Transverse colon (tissue), 4 donors: Measurements from ENCODE around the gene HTR2A. TPM values are rescaled to one million over a fixed set of nuclear protein-coding genes. Genes with fewer than 3 reads are reported as not detected.

ENCODE experiments used
- DNase-seq: peaks from one replicate; pipeline ENCODE4 v3.0.0-alpha.2; 2019
- H3K27ac ChIP-seq, 4 donors: fragments of 200-600 bp; sonication (generic); 2 replicates each; pipeline ENCODE4 v1.5.1; 2016 to 2018; ENCODE audit warnings: inconsistent platforms in 4 of 4
- H3K27me3 ChIP-seq: fragments of 200-600 bp; sonication (generic); 2 replicates; pipeline ENCODE4 v1.5.1; 2017; ENCODE audit warnings: inconsistent platforms
- H3K36me3 ChIP-seq, 4 donors: fragments of 200-600 bp; sonication (generic); 2 replicates each; pipeline ENCODE4 v1.5.1; 2017 to 2019; ENCODE audit warnings: inconsistent platforms in 4 of 4
- H3K4me1 ChIP-seq, 4 donors: fragments of 200-600 bp; sonication (generic); 2 replicates each; pipeline ENCODE4 v1.5.1; 2017 to 2020; ENCODE audit warnings: inconsistent platforms in 4 of 4
- H3K4me3 ChIP-seq, 4 donors: fragments of 200-600 bp; sonication (generic); 1 replicate in 1 of 4; 2 replicates in 3 of 4; pipeline versions ENCODE4 v1.5.1 to v1.6.1; 2017 to 2019; ENCODE audit warnings: inconsistent platforms in 4 of 4
- H3K9me3 ChIP-seq, 2 donors: fragments of 200-600 bp; sonication (generic); 2 replicates each; pipeline ENCODE4 v1.5.1; 2017 to 2019; ENCODE audit warnings: inconsistent platforms in 2 of 2
- EP300 ChIP-seq: sonication (generic); formaldehyde crosslinking; IDR thresholded peaks from one replicate; pipeline ENCODE4 v1.6.1; 2017; ENCODE audit warnings: antibody characterized with exemption, low read depth
- POLR2A ChIP-seq: fragments of 450-650 bp; IDR thresholded peaks from one replicate; pipeline ENCODE4 v1.6.1; 2016; ENCODE audit warnings: antibody characterized with exemption, mild to moderate bottlenecking, moderate library complexity
- POLR2AphosphoS5 ChIP-seq, 3 donors: sonication (generic); formaldehyde crosslinking; IDR thresholded peaks; one replicate each; pipeline ENCODE4 v1.6.1; 2016; ENCODE audit warnings: antibody characterized with exemption in 3 of 3
- WGBS, 2 donors: methylation state at CpG; one replicate each; pipeline ENCODE4 v1.1.5; 2018; ENCODE audit warnings: low coverage in 1 of 2; 5-methylcytosine and 5-hydroxymethylcytosine counted together
- in situ Hi-C, 4 donors: fragments of 200-750 bp; cut with MboI; loops; one replicate each; pipeline versions ENCODE4 v1.15.0 to v1.15.1; 2017; ENCODE audit warnings: low sequenced_read_pairs in 3 of 4, low pct_ligation_motif_present in 1 of 4, low pct_unique_long_range_greater_than_20kb in 1 of 4
- intact Hi-C: fragments of 100-400 bp; cut with DNase I; formaldehyde crosslinking; loops from one replicate; pipeline ENCODE4 v1.15.1; 2023; ENCODE audit warnings: low total_unique reads
- total RNA-seq, 4 donors: library from RNA; depleted of rRNA; stranded (reverse); fragments of >200 nt; gene quantifications; one replicate each; pipeline ENCODE4 v1.1.0, GENCODE V29; 2016
- TF ChIP-seq, protein P1 (sequence below), 5 experiments: fragments of 200-600 bp in 3 of 5; fragments of 450-650 bp in 2 of 5; sonication (generic) in 3 of 5; IDR thresholded peaks; 1 replicate in 2 of 5; 2 replicates in 3 of 5; pipeline ENCODE4 v1.5.1; 2016 to 2017; ENCODE audit warnings: antibody characterized with exemption in 5 of 5, inconsistent platforms in 3 of 5, mild to moderate bottlenecking in 2 of 5, moderate library complexity in 1 of 5

HTR2A gene
- total RNA-seq, 4 donors from 2014 or later, result 0.14 to 0.20 (median 0.16) TPM; not detected in 1

DNA sequence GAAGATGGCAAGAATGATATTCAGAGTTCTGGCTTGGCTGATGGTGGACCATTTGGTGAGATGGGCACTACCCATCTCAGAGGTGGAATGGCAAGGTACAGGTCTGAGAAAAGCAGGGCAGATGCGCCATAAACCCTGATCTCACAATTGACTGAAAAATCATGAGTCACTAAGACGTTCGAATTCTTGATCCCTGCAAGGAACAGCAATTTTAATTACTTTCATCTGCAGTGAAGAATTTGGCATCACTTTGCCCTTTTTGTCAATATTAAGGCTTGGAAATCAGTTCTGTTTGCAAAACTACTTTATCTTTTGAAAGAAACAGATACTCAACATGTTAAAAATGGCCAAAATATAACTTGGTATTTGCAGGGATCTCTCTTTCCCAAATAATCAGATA lies 38.1 kb downstream of the HTR2A start:
- no peaks in the 10 kb centered on the region for H3K9me3 ChIP-seq
- H3K27me3 ChIP-seq, result no peaks in the 10 kb centered on the region
- intact Hi-C loops, result no loop called here
- 93 to 98% methylated on average over 3 of the region's 3 CpGs for WGBS, 2 donors
- H3K4me1 ChIP-seq, result peaks cover 0 to 17% (median 3%) of the 10 kb centered on the region in 4 donors
- no peaks in the 10 kb centered on the region for H3K36me3 ChIP-seq
- in situ Hi-C loops, result no loop called here
- TF ChIP-seq POLR2AphosphoS5 (IDR thresholded peaks at IDR 0.05) (no peak), POLR2A (no peak), EP300 (no peak)
- TF ChIP-seq, protein P1, sequence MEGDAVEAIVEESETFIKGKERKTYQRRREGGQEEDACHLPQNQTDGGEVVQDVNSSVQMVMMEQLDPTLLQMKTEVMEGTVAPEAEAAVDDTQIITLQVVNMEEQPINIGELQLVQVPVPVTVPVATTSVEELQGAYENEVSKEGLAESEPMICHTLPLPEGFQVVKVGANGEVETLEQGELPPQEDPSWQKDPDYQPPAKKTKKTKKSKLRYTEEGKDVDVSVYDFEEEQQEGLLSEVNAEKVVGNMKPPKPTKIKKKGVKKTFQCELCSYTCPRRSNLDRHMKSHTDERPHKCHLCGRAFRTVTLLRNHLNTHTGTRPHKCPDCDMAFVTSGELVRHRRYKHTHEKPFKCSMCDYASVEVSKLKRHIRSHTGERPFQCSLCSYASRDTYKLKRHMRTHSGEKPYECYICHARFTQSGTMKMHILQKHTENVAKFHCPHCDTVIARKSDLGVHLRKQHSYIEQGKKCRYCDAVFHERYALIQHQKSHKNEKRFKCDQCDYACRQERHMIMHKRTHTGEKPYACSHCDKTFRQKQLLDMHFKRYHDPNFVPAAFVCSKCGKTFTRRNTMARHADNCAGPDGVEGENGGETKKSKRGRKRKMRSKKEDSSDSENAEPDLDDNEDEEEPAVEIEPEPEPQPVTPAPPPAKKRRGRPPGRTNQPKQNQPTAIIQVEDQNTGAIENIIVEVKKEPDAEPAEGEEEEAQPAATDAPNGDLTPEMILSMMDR (IDR thresholded peaks at IDR 0.05), result no peak
- no peak overlapping the region for H3K4me3 ChIP-seq
- no peak for DNase-seq
- H3K27ac ChIP-seq, result no peak overlapping the region

DNA sequence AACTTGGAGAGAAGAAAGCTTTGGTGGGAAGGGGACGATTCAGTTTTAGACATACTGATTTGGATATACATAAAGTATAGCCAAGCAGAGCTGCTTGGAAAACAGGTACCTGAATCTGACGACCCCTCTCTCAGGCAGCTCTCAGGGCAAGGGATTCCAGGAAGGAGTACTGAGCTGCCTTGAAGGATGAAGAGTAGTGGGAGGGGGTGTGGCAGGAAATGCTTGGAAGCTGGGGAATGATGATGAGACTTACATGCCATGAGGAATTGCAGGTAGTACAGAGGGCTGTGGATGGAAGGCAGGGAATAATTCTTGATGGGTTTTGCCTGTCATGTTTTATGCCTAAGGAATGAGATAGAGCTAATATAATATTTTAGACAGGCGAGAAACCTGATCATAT lies 38.7 kb downstream of the HTR2A start:
- peaks cover 0 to 17% (median 3%) of the 10 kb centered on the region in 4 donors for H3K4me1 ChIP-seq
- H3K27ac ChIP-seq, result no peak overlapping the region
- TF ChIP-seq EP300 (no peak), POLR2AphosphoS5 (IDR thresholded peaks at IDR 0.05) (no peak), POLR2A (no peak)
- TF ChIP-seq, protein P1 (IDR thresholded peaks at IDR 0.05), result no peak
- in situ Hi-C loops (no loop called here), intact Hi-C loops (no loop called here)
- 66 to 69% methylated on average over 3 of the region's 3 CpGs for WGBS, 2 donors
- H3K27me3 ChIP-seq, result no peaks in the 10 kb centered on the region
- no peaks in the 10 kb centered on the region for H3K9me3 ChIP-seq
- no peak overlapping the region for H3K4me3 ChIP-seq
- H3K36me3 ChIP-seq, result no peaks in the 10 kb centered on the region
- no peak for DNase-seq

DNA sequence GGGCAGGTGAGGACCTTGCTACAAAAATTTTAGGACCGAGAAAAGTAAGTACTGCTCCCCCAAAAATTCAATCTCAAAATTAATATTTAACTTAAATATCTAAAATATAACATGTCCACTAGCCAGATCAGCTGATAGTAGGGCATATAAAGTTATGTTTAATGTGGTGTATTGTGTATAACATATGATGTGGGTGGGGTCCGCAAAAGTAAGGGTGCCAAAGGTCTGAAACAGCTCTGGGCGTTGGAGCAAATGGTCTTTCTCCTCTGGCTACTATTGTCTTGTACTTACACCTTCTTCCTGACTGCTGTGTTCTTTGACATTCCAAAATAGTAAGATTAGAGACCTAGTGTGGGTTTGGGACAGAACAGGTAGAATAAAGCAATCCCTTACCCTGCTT lies 41.2 kb downstream of the HTR2A start:
- Histone ChIP-seq H3K36me3 (no peaks in the 10 kb centered on the region), H3K27ac (no peak overlapping the region), H3K27me3 (no peaks in the 10 kb centered on the region), H3K4me1 (peaks cover 0 to 17% (median 3%) of the 10 kb centered on the region in 4 donors), H3K4me3 (no peak overlapping the region), H3K9me3 (no peaks in the 10 kb centered on the region)
- WGBS, 2 donors, result 28 to 59% methylated on average over 3 of the region's 3 CpGs
- in situ Hi-C loops, result no loop called here
- DNase-seq, result peak; percentile 11
- intact Hi-C loops, result no loop called here
- TF ChIP-seq POLR2AphosphoS5 (IDR thresholded peaks at IDR 0.05), result no peak
- TF ChIP-seq, protein P1 (IDR thresholded peaks at IDR 0.05), result no peak
- no peak for TF ChIP-seq EP300
- no peak for TF ChIP-seq POLR2A

DNA sequence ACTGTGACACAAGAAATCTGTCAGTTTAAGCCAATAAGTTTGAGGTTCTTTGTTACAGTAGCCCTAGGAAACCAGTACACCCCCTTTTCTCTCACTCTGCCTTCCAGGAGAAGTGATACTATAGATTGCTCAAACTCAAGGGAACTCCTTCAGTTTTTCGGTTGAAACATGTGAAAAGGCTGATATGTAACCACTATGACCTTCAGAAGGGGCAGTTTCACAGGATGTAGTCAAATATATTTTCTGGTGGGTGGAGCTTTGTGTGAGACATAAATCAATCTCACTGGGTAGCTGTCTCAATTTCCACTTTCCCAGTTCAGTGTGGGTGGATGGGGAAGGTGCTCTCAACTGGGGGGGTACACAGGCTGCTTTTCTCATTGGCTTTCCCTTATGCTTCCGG lies 41.7 kb downstream of the HTR2A start:
- DNase-seq, result no peak

More for the DNA sequence above, 41.7 kb downstream of the HTR2A start:
- 47 to 79% methylated on average over 2 of the region's 2 CpGs for WGBS, 2 donors
- Histone ChIP-seq H3K4me1 (peaks cover 0 to 17% (median 3%) of the 10 kb centered on the region in 4 donors), H3K4me3 (no peak overlapping the region), H3K36me3 (no peaks in the 10 kb centered on the region), H3K27me3 (no peaks in the 10 kb centered on the region), H3K9me3 (no peaks in the 10 kb centered on the region), H3K27ac (no peak overlapping the region)
- in situ Hi-C loops (no loop called here), intact Hi-C loops (no loop called here)
- TF ChIP-seq POLR2A (no peak), POLR2AphosphoS5 (IDR thresholded peaks at IDR 0.05) (no peak), EP300 (no peak)
- TF ChIP-seq, protein P1 (IDR thresholded peaks at IDR 0.05), result no peak
